Endodermal cell (in vitro differentiated cells): ENCODE results near the gene KCNT1. TPM values are rescaled to one million over a fixed set of nuclear protein-coding genes. Genes with fewer than 3 reads are reported as not detected.
A peak's percentile ranks its signal among the peaks of the same experiment; 100 is the strongest.

ENCODE experiments used
- DNase-seq: peaks from one replicate; pipeline ENCODE4 v3.0.0-alpha.2; 2017
- H3K27ac ChIP-seq: 2 replicates; pipeline ENCODE4 v1.5.1; 2013; ENCODE audit warnings: mild to moderate bottlenecking, low read depth, low read length, moderate library complexity
- H3K27me3 ChIP-seq: 2 replicates; pipeline ENCODE4 v1.6.1; 2013; ENCODE audit warnings: mild to moderate bottlenecking, low read length, moderate library complexity; ENCODE audit not compliant: insufficient read depth, control insufficient read depth, poor library complexity, severe bottlenecking
- H3K36me3 ChIP-seq: 2 replicates; pipeline ENCODE4 v1.7.0; 2013; ENCODE audit warnings: mild to moderate bottlenecking, low read length, moderate library complexity; ENCODE audit not compliant: control insufficient read depth, insufficient read depth
- H3K4me1 ChIP-seq: one replicate; pipeline ENCODE4 v1.7.0; 2013; ENCODE audit warnings: low read length; ENCODE audit not compliant: control insufficient read depth, insufficient read depth
- H3K4me3 ChIP-seq: 2 replicates; pipeline ENCODE4 v1.5.1; 2013; ENCODE audit warnings: mild to moderate bottlenecking, low read length, moderate library complexity
- H3K9ac ChIP-seq: 2 replicates; pipeline ENCODE4 v1.6.1; 2013; ENCODE audit warnings: mild to moderate bottlenecking, low read length, moderate library complexity; ENCODE audit not compliant: poor library complexity, severe bottlenecking; ENCODE audit errors: extremely low read depth
- H3K9me3 ChIP-seq: 2 replicates; pipeline ENCODE4 v1.6.1; 2013; ENCODE audit warnings: mild to moderate bottlenecking, low read length, moderate library complexity; ENCODE audit not compliant: control insufficient read depth
- H3K27ac Mint-ChIP-seq: 2 replicates; pipeline ENCODE4 v1.8.0; 2020; ENCODE audit warnings: mixed read lengths
- H3K27me3 Mint-ChIP-seq: 2 replicates; pipeline ENCODE4 v1.8.0; 2021; ENCODE audit warnings: mild to moderate bottlenecking, mixed read lengths; ENCODE audit not compliant: insufficient read depth
- H3K36me3 Mint-ChIP-seq: 2 replicates; pipeline ENCODE4 v1.8.0; 2020; ENCODE audit warnings: low read depth, mixed read lengths
- H3K4me1 Mint-ChIP-seq: 2 replicates; pipeline ENCODE4 v1.8.0; 2020; ENCODE audit warnings: mixed read lengths
- H3K4me3 Mint-ChIP-seq: 2 replicates; pipeline ENCODE4 v1.8.0; 2020; ENCODE audit warnings: mild to moderate bottlenecking, moderate library complexity, mixed read lengths
- H3K9me3 Mint-ChIP-seq: 2 replicates; pipeline ENCODE4 v1.8.0; 2020; ENCODE audit warnings: mild to moderate bottlenecking, mixed read lengths
- WGBS, 2 experiments: methylation state at CpG; one replicate each; pipeline versions ENCODE4 v1.1.5 to v1.1.7; 2013; ENCODE audit warnings: missing lambda C conversion rate in 2 of 2, mixed read lengths in 1 of 2; ENCODE audit not compliant: insufficient coverage in 1 of 2, insufficient read length in 1 of 2; 5-methylcytosine and 5-hydroxymethylcytosine counted together
- total RNA-seq, 2 donors: library from RNA; stranded (reverse); fragmentation: NEBNext Ultra II Directional in 1 of 2; extraction: Animal tissue kit (Norgen Biotek cat#: 25700) in 1 of 2; gene quantifications; 2 replicates in 1 of 2; 3 replicates in 1 of 2; pipeline ENCODE4 v1.2.1, GENCODE V29; 2021
- TF ChIP-seq, protein P1 (sequence below): fragments of 200-600 bp; sonication (generic); conservative IDR thresholded peaks from 2 replicates; pipeline ENCODE4 v1.5.0; 2021; ENCODE audit warnings: antibody characterized with exemption, mild to moderate bottlenecking

Gene KCNT1
- total RNA-seq, 2 donors from 2014 or later, result 0.15 TPM; not detected in 1

DNA sequence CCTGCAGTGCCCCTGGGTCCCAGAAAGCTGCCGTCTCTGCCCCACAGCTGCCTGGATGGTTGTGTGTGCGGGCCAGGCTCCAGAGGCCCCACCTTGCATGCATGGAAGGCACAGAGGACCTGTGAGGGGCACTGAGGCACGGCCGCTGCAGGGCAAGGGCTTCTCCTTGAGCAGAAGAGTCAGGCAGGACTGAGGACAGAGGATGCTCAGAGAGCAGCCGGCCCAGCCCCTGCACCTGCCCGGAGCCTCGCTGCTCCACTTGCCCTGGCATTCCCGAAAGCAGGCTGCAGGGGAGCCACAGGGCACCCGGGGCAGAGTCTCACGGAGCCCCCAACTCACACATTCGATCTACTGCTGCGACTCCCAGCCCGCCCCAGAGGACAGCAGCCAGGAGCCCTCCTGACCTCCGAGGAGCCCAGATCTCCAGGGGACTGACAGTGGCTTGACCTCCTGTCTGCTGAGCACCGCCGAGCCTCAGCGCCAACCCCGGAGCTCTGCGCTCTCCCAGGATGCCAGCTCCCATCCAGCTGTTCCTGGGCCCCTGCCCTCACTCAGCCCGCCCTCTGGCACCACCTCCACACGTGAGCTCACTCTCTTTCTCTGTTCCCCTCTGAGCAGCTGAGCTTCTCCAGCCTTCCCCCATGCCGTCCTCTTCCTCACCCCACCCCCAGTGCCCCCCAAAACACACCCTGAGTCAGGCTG lies 95.0 kb downstream of the KCNT1 start:
- Histone ChIP-seq H3K4me1 (no peaks in the 10 kb centered on the region), H3K9ac (no peak overlapping the region), H3K27ac (no peak overlapping the region), H3K36me3 (no peaks in the 10 kb centered on the region), H3K27me3 (no peaks in the 10 kb centered on the region), H3K4me3 (no peak overlapping the region), H3K9me3 (no peaks in the 10 kb centered on the region)
- no peak for DNase-seq
- Mint-ChIP-seq H3K9me3 (no peaks in the 10 kb centered on the region), H3K4me1 (no peaks in the 10 kb centered on the region), H3K4me3 (no peak overlapping the region), H3K36me3 (no peaks in the 10 kb centered on the region), H3K27me3 (no peaks in the 10 kb centered on the region), H3K27ac (no peak overlapping the region)
- 90 to 91% methylated on average over 17 to 22 of the region's 22 CpGs for WGBS, 2 experiments
- TF ChIP-seq, protein P1, sequence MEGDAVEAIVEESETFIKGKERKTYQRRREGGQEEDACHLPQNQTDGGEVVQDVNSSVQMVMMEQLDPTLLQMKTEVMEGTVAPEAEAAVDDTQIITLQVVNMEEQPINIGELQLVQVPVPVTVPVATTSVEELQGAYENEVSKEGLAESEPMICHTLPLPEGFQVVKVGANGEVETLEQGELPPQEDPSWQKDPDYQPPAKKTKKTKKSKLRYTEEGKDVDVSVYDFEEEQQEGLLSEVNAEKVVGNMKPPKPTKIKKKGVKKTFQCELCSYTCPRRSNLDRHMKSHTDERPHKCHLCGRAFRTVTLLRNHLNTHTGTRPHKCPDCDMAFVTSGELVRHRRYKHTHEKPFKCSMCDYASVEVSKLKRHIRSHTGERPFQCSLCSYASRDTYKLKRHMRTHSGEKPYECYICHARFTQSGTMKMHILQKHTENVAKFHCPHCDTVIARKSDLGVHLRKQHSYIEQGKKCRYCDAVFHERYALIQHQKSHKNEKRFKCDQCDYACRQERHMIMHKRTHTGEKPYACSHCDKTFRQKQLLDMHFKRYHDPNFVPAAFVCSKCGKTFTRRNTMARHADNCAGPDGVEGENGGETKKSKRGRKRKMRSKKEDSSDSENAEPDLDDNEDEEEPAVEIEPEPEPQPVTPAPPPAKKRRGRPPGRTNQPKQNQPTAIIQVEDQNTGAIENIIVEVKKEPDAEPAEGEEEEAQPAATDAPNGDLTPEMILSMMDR, result no peak

DNA sequence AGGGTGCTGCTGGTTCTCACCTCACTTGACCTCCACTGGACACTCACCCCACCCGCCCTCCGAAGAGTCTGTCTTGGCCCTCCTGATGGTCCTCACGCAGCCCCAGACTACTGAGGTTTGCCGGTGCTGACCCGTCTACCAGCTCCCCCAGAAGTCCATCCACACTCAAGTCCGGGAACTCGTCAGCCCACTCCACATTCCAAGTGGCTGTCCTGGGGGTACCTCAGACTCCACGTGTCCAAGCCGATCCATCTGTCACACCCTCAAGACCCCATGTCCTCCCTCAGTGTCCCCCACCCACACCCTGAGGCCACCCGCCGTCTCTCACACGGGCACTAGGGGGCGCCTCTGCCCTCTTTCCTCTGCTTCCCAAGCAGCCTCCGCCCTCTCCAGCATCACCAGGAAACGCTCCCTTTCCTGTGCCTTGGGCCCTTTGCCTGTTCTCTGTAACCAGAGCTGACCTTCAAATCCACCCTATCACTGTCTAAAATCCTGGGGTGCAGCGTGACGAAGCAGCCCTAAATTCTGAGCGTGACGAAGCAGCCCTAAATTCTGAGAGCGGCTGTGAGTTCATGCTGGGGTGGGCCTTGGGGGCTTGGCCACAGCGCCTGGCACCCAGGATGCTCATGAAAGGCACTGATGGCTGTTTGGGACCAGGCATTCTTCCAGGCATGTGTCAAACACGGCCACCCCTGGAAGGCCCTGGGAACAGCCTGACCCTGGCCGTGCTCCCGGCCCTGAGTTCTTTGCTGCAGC lies 95.7 kb downstream of the KCNT1 start:
- H3K4me3 ChIP-seq, result no peak overlapping the region
- no peaks in the 10 kb centered on the region for H3K9me3 ChIP-seq
- no peak overlapping the region for H3K4me3 Mint-ChIP-seq
- no peaks in the 10 kb centered on the region for H3K36me3 ChIP-seq
- no peaks in the 10 kb centered on the region for H3K27me3 Mint-ChIP-seq
- no peaks in the 10 kb centered on the region for H3K4me1 ChIP-seq
- no peak overlapping the region for H3K9ac ChIP-seq
- no peaks in the 10 kb centered on the region for H3K27me3 ChIP-seq
- TF ChIP-seq, protein P1, result peak; percentile 92
- WGBS, 2 experiments, result 45 to 60% methylated on average over 17 to 24 of the region's 24 CpGs
- no peaks in the 10 kb centered on the region for H3K4me1 Mint-ChIP-seq
- H3K27ac Mint-ChIP-seq, result no peak overlapping the region
- no peak overlapping the region for H3K27ac ChIP-seq
- H3K9me3 Mint-ChIP-seq, result no peaks in the 10 kb centered on the region
- DNase-seq, result peak; percentile 92
- no peaks in the 10 kb centered on the region for H3K36me3 Mint-ChIP-seq

DNA sequence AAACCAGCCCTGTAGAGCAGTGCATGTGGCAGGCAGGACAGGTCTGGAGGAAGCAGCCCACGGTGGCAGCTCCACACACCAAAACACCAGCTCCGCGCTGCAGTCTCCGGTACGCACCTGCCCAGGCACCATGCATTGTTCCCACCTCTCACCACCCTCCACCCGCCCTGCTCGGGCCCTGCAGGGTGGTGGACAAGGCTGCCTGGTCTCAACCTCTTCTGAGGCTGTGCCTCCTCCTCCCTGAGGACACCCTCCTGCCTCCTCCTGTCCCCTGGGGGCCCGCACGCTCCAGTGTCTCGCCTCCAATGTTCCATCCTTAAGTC lies 96.2 kb downstream of the KCNT1 start:
- Mint-ChIP-seq H3K4me1 (no peaks in the 10 kb centered on the region), H3K9me3 (no peaks in the 10 kb centered on the region), H3K36me3 (no peaks in the 10 kb centered on the region), H3K27me3 (no peaks in the 10 kb centered on the region), H3K4me3 (no peak overlapping the region), H3K27ac (no peak overlapping the region)
- no peak overlapping the region for H3K4me3 ChIP-seq
- H3K27ac ChIP-seq, result no peak overlapping the region
- H3K27me3 ChIP-seq, result no peaks in the 10 kb centered on the region
- H3K4me1 ChIP-seq, result no peaks in the 10 kb centered on the region
- H3K9me3 ChIP-seq, result no peaks in the 10 kb centered on the region
- no peak for DNase-seq
- TF ChIP-seq, protein P1, result no peak
- no peak overlapping the region for H3K9ac ChIP-seq
- H3K36me3 ChIP-seq, result no peaks in the 10 kb centered on the region
- WGBS, 2 experiments, result 93 to 96% methylated on average over 5 to 10 of the region's 10 CpGs
